ENCODE results near the gene CD22. TPM values are rescaled to one million over a fixed set of nuclear protein-coding genes. Genes with fewer than 3 reads are reported as not detected.
"Not testable (repeated sequence)": the region's sequence is repeated elsewhere in the genome, so short reads cannot be mapped to it uniquely, and the experiment has no call there.

CD22 gene
- total and polyA plus RNA-seq, 10 donors: 251 to 446 (median 362) TPM

DNA sequence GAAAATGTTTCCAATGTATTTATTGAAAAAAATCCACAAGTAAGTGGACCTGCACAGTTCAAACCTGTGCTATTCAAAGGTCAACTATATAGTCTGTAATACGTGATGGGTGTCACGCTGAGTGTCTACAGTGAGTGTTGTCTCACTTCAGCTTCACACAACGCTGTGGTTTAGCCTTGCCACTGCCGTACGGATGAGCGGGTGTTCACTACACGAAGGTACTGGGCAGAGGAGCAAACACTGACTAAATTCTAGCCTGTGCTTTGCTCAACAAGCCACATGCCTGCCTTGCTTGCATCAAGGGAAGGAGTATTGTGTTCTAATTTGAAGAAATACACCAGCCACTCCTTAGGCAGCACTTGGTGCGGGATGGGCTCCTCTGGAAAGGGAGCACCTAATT is 25.9 kb downstream of the CD22 start:
- H3K27me3 ChIP-seq (replicated peaks in 1 of 7): peaks cover 0 to 17% (median 0%) of the 10 kb centered on the region in 7 donors
- intact Hi-C loops (cut with DNase I; ENCODE audit: low total_unique reads): loop anchor here (10.0 kb wide), 1 partner anchor 140 kb away; the partner anchor contains the start of gene KRTDAP
- TF ChIP-seq, protein P1, sequence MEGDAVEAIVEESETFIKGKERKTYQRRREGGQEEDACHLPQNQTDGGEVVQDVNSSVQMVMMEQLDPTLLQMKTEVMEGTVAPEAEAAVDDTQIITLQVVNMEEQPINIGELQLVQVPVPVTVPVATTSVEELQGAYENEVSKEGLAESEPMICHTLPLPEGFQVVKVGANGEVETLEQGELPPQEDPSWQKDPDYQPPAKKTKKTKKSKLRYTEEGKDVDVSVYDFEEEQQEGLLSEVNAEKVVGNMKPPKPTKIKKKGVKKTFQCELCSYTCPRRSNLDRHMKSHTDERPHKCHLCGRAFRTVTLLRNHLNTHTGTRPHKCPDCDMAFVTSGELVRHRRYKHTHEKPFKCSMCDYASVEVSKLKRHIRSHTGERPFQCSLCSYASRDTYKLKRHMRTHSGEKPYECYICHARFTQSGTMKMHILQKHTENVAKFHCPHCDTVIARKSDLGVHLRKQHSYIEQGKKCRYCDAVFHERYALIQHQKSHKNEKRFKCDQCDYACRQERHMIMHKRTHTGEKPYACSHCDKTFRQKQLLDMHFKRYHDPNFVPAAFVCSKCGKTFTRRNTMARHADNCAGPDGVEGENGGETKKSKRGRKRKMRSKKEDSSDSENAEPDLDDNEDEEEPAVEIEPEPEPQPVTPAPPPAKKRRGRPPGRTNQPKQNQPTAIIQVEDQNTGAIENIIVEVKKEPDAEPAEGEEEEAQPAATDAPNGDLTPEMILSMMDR (IDR thresholded peaks at IDR 0.05 in 8 of 11, conservative IDR thresholded peaks at IDR 0.05 in 3 of 11): no peak
- TF ChIP-seq POLR2A (IDR thresholded peaks at IDR 0.05) (no peak), POLR2AphosphoS5 (IDR thresholded peaks at IDR 0.05) (no peak)
- H3K4me1 ChIP-seq: peaks cover 3 to 45% (median 19%) of the 10 kb centered on the region in 6 donors
- no peaks in the 10 kb centered on the region for H3K9me3 ChIP-seq
- no peak overlapping the region for H3K4me3 ChIP-seq
- no peak overlapping the region for H3K27ac ChIP-seq
- H3K36me3 ChIP-seq: no peaks in the 10 kb centered on the region
- peak; percentile 54 for DNase-seq
- WGBS, 5 donors: 79 to 88% (median 82%) methylated on average over 8 of the region's 8 CpGs

DNA sequence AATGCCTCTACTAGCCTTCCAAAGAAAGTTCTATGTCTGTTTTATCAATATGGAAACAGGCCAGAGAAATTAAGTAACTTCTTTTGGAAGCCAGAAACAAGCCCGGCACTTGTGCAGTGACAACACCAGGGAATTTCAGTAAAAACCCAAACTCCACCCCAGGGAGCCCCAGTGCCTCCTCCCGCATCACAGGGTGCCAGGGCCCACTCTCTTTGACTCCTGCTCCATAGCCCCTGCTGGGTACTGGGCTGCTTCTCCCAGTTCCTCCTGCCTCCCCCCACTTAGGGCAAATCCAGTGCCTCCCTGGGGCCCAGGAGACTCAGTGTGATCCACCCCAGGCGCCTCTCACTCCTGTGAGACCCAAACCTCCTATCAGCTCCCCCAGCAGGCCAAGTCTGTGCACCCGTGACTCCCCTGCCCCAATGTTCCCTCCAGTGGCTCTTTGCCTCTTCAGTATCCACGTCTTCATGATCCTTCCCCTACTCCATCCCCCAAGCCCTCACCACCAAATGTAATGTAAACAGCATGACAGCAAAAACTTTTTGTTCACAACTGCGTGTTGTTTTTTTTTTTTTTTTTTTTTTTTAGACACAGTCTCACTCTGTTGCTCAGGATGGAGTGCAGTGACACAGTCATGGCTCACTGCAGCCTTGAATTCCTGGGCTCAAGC is 26.9 kb downstream of the CD22 start:
- no peaks in the 10 kb centered on the region for H3K9me3 ChIP-seq
- WGBS, 5 donors: 67 to 84% (median 72%) methylated on average over 6 of the region's 6 CpGs
- H3K4me3 ChIP-seq: no peak overlapping the region
- peaks cover 3 to 37% (median 20%) of the 10 kb centered on the region in 6 donors for H3K4me1 ChIP-seq
- H3K27me3 ChIP-seq (replicated peaks in 1 of 7): peaks cover 0 to 16% (median 0%) of the 10 kb centered on the region in 7 donors
- DNase-seq: peak; percentile 30
- no peak overlapping the region for H3K27ac ChIP-seq
- intact Hi-C loops (cut with DNase I; ENCODE audit: low total_unique reads): loop anchor here (10.0 kb wide), 1 partner anchor 139 kb away; the partner anchor contains the start of gene KRTDAP
- no peak for TF ChIP-seq POLR2AphosphoS5 (IDR thresholded peaks at IDR 0.05)
- no peak for TF ChIP-seq POLR2A (IDR thresholded peaks at IDR 0.05)
- TF ChIP-seq, protein P1 (IDR thresholded peaks at IDR 0.05 in 8 of 11, conservative IDR thresholded peaks at IDR 0.05 in 3 of 11): no peak
- no peaks in the 10 kb centered on the region for H3K36me3 ChIP-seq

DNA sequence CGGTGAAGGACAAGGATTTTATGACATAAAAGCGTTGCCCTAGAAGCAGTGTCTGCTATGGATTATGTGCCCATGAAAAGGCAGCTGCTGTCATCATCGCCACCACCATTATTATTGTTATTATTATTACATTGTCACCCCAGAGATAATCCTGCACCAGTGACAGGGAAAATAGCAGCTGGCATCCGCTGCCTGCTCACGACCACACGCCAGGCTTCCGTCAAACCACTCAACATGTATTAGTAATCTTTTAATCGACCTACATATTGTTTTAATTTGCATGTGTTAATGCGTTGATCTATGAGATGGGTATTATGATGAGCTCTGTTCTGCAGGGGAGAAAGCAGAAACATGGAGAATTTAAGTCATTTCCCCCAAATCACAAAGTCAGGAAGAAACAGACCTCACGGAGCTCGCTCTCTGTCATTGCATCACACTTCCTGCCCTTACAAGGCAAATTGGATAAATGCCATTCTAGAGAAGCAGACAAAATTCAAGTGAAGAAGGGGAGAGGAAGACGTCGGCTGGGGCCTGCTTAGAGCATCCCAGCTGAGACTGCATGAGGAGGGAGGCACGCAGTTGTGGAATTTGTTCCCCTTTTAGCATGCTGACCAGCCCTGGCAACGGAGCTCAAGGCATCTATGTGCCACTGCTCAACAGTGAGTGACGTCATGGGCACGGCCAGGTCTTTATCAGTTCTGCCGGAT is 29.0 kb downstream of the CD22 start, which contains the start of gene FFAR3:
Gene FFAR3, plus strand, starts transcription at position 594 of the 707 bp plus-strand sequence. CDS start 431 bp downstream, outside the sequence.
- peaks cover 3 to 25% (median 13%) of the 10 kb centered on the region in 6 donors for H3K4me1 ChIP-seq
- DNase-seq: peak; percentile 79
- peak within 1 kb of the TSS in 4 of 8 donors; percentile 51 to 70 (median 64) for H3K27ac ChIP-seq
- H3K9me3 ChIP-seq: no peaks in the 10 kb centered on the region
- H3K36me3 ChIP-seq: no peaks in the 10 kb centered on the region
- 32 to 49% (median 34%) methylated on average over 14 to 18 of the region's 18 CpGs for WGBS, 5 donors
- peaks cover 0 to 7% (median 0%) of the 10 kb centered on the region in 7 donors for H3K27me3 ChIP-seq (replicated peaks in 1 of 7)
- peak within 1 kb of the TSS in 1 of 8 donors; percentile 14 for H3K4me3 ChIP-seq
- intact Hi-C loops (cut with DNase I; ENCODE audit: low total_unique reads): loop anchor here (10.0 kb wide), 1 partner anchor 137 kb away; the partner anchor contains the start of gene KRTDAP
- TF ChIP-seq, protein P1 (IDR thresholded peaks at IDR 0.05 in 8 of 11, conservative IDR thresholded peaks at IDR 0.05 in 3 of 11): no peak
- no peak for TF ChIP-seq POLR2A (IDR thresholded peaks at IDR 0.05)
- TF ChIP-seq POLR2AphosphoS5 (IDR thresholded peaks at IDR 0.05): peak in 1 of 3 donors; percentile 47

DNA sequence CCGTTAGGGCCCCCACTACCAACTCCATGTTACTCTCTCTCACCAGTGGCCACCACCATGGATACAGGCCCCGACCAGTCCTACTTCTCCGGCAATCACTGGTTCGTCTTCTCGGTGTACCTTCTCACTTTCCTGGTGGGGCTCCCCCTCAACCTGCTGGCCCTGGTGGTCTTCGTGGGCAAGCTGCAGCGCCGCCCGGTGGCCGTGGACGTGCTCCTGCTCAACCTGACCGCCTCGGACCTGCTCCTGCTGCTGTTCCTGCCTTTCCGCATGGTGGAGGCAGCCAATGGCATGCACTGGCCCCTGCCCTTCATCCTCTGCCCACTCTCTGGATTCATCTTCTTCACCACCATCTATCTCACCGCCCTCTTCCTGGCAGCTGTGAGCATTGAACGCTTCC is 29.8 kb downstream of the CD22 start:
- intact Hi-C loops (cut with DNase I; ENCODE audit: low total_unique reads): loop anchor here (10.0 kb wide), 1 partner anchor 136 kb away; the partner anchor contains the start of gene KRTDAP
- H3K36me3 ChIP-seq; H3K4me3 ChIP-seq; H3K9me3 ChIP-seq; H3K27ac ChIP-seq; H3K27me3 ChIP-seq (replicated peaks in 1 of 7): not testable (repeated sequence)
- H3K4me1 ChIP-seq: peaks cover 3 to 16% (median 9%) of the 10 kb centered on the region in 6 donors
- DNase-seq: peak; percentile 32
- WGBS, 5 donors: 68 to 90% (median 79%) methylated on average over 8 to 11 of the region's 16 CpGs; no CpG with 5 or more reads in 1 of the 5 donors

GRCh38 chr19:35359395-35359794 is 30.4 kb downstream of the CD22 start:
- H3K9me3 ChIP-seq; H3K4me3 ChIP-seq; H3K36me3 ChIP-seq; H3K27me3 ChIP-seq (replicated peaks in 1 of 7); H3K27ac ChIP-seq: not testable (repeated sequence)
- peak; percentile 51 for DNase-seq
- intact Hi-C loops (cut with DNase I; ENCODE audit: low total_unique reads): loop anchor here (10.0 kb wide), 1 partner anchor 135 kb away; the partner anchor contains the start of gene KRTDAP
- 83 to 91% (median 89%) methylated on average over 9 to 21 of the region's 21 CpGs for WGBS, 5 donors
- peaks cover 3 to 13% (median 9%) of the 10 kb centered on the region in 6 donors for H3K4me1 ChIP-seq

DNA sequence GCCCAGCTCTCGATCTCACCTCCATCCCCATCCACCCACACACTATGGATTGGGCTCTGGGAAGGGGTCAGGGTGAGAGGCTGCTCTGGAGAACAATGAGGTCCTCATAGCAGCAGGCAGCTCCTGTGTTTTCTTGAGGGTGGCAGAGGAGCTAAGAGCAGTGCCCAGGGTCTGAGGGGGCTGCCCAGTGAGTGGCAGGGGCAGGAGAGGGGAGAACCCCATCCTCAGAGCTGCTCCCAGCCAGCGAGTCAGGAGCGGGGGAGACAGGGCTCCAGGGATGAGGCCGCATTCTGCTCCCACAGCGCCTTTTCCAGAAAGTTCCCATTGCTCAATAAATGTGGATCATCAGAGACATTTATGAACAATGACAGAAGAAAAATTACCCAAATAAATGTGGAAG is 31.1 kb downstream of the CD22 start:
- H3K27me3 ChIP-seq (replicated peaks in 1 of 7); H3K27ac ChIP-seq; H3K9me3 ChIP-seq; DNase-seq; intact Hi-C loops (cut with DNase I; ENCODE audit: low total_unique reads); H3K4me3 ChIP-seq; H3K36me3 ChIP-seq: not testable (repeated sequence)
- H3K4me1 ChIP-seq: peaks cover 3 to 13% (median 9%) of the 10 kb centered on the region in 6 donors
- 50 to 100% (median 86%) methylated on average over 1 to 2 of the region's 5 CpGs; no CpG with 5 or more reads in 2 of the 5 donors for WGBS, 5 donors
